Astrocyte (in vitro differentiated cells and primary cell): Measurements from ENCODE around the gene ARHGAP24.

Experiments
- CTCF ChIP-seq: IDR thresholded peaks from 2 replicates; pipeline ENCODE4 v1.5.1; 2011; ENCODE audit warnings: low read depth, mild to moderate bottlenecking, inconsistent platforms, low read length, moderate library complexity; ENCODE audit not compliant: insufficient read depth
- EZH2 ChIP-seq: IDR thresholded peaks from 2 replicates; pipeline ENCODE4 v1.6.1; 2012; ENCODE audit warnings: mild to moderate bottlenecking, low read length, inconsistent platforms; ENCODE audit not compliant: insufficient read depth

GRCh38 chr4:85644061-85644460 lies 169.1 kb downstream of the ARHGAP24 start:
- TF ChIP-seq EZH2 (no peak), CTCF (no peak)
